PC-9 (cell line): ENCODE data around the gene TMEM51. TPM values are rescaled to one million over a fixed set of nuclear protein-coding genes. Genes with fewer than 3 reads are reported as not detected.

Source experiments
- BruUV-seq: library from RNA; stranded (reverse); fragments of 400-500 nt; replicated peaks from 2 replicates; lab custom pipeline; 2021; lab: Mats Ljungman, UMichigan
- CTCF ChIA-PET: fragments of 300-600 bp; sonication (Branson Sonifier 250); formaldehyde crosslinking; loops from one replicate; lab custom pipeline; 2022; ENCODE audit warnings: antibody characterized with exemption; lab: Charles Lee
- POLR2A ChIA-PET: fragments of 300-600 bp; sonication (Branson Sonifier 250); formaldehyde crosslinking; loops from one replicate; lab custom pipeline; 2022; ENCODE audit warnings: antibody characterized with exemption; ENCODE audit not compliant: unreplicated experiment; lab: Charles Lee
- DNase-seq, 2 experiments: peaks; one replicate each; pipeline versions ENCODE4 v3.0.0 to v3.0.0-alpha.2; 2015 to 2022; ENCODE audit warnings: mixed read lengths in 1 of 2
- H2AFZ ChIP-seq: fragments of 200-600 bp; sonication (generic); 2 replicates; pipeline ENCODE4 v1.8.1; 2017; ENCODE audit warnings: antibody characterized with exemption
- H3F3A ChIP-seq: fragments of 200-600 bp; sonication (generic); 2 replicates; pipeline ENCODE4 v1.8.1; 2017; ENCODE audit warnings: antibody characterized with exemption, mild to moderate bottlenecking, low read depth; ENCODE audit not compliant: insufficient read depth
- H3K27ac ChIP-seq: fragments of 200-600 bp; sonication (generic); 2 replicates; pipeline ENCODE4 v1.6.1; 2016; ENCODE audit warnings: mixed run types
- H3K27me3 ChIP-seq: fragments of 200-600 bp; sonication (generic); 2 replicates; pipeline ENCODE4 v1.6.1; 2016; ENCODE audit warnings: low read depth, mixed run types; ENCODE audit not compliant: insufficient read depth
- H3K36me3 ChIP-seq: fragments of 200-600 bp; sonication (generic); 2 replicates; pipeline ENCODE4 v1.6.1; 2016; ENCODE audit warnings: low read depth, mixed run types
- H3K4me1 ChIP-seq: fragments of 200-600 bp; sonication (generic); replicated peaks from 2 replicates; pipeline ENCODE4 v1.6.1; 2016; ENCODE audit warnings: mixed run types; ENCODE audit not compliant: insufficient read depth
- H3K4me2 ChIP-seq: fragments of 200-600 bp; sonication (generic); 2 replicates; pipeline ENCODE4 v1.6.1; 2017; ENCODE audit warnings: mixed run types
- H3K4me3 ChIP-seq: fragments of 200-600 bp; sonication (generic); 2 replicates; pipeline ENCODE4 v1.6.1; 2016; ENCODE audit warnings: mixed run types
- H3K79me2 ChIP-seq: fragments of 200-600 bp; sonication (generic); 2 replicates; pipeline ENCODE4 v1.6.1; 2017; ENCODE audit warnings: low read depth, mixed run types
- H3K9me2 ChIP-seq: fragments of 200-600 bp; sonication (generic); 2 replicates; pipeline ENCODE4 v1.8.1; 2017; ENCODE audit warnings: mild to moderate bottlenecking; ENCODE audit not compliant: insufficient read depth
- H3K9me3 ChIP-seq: fragments of 200-600 bp; sonication (generic); 2 replicates; pipeline ENCODE4 v1.8.1; 2016; ENCODE audit warnings: low read depth; ENCODE audit not compliant: insufficient read depth
- H4K20me1 ChIP-seq: fragments of 200-600 bp; sonication (generic); 2 replicates; pipeline ENCODE4 v1.8.1; 2017; ENCODE audit not compliant: insufficient read depth
- CTCF ChIP-seq: fragments of 200-600 bp; sonication (generic); conservative IDR thresholded peaks from 2 replicates; pipeline ENCODE4 v1.6.1; 2017; ENCODE audit warnings: mixed run types, antibody characterized with exemption, mild to moderate bottlenecking, moderate library complexity
- EZH2 ChIP-seq: fragments of 200-600 bp; sonication (generic); IDR thresholded peaks from 2 replicates; pipeline ENCODE4 v1.8.0; 2017; ENCODE audit warnings: antibody characterized with exemption, low read depth
- intact Hi-C: fragments of 100-400 bp; cut with micrococcal nuclease; formaldehyde crosslinking; loops from one replicate; pipeline ENCODE4 v1.10.0; 2022; ENCODE audit not compliant: unreplicated experiment
- total RNA-seq: library from RNA; stranded (reverse); gene quantifications from 2 replicates; pipeline ENCODE4 v1.2.3, GENCODE V29; 2021

TMEM51 gene
- total RNA-seq, 1 experiment from 2014 or later = 11.7 TPM

GRCh38 chr1:15176898-15177665, 23.5 kb downstream of the TMEM51 start:
- Histone ChIP-seq H3K4me1 (peaks cover 25% of the 10 kb centered on the region), H3K4me2 (no peak overlapping the region), H3K9me3 (no peaks in the 10 kb centered on the region), H3F3A (peaks cover 26% of the 10 kb centered on the region), H3K27ac (no peak overlapping the region), H2AFZ (no peak overlapping the region), H4K20me1 (no peaks in the 10 kb centered on the region), H3K27me3 (no peaks in the 10 kb centered on the region), H3K9me2 (no peaks in the 10 kb centered on the region), H3K36me3 (no peaks in the 10 kb centered on the region), H3K4me3 (no peak overlapping the region), H3K79me2 (peaks cover 16% of the 10 kb centered on the region; the same call in 1 of the 2 replicates)
- intact Hi-C loops = no loop called here
- no peak for DNase-seq
- ChIA-PET CTCF (no interaction called here), POLR2A (no interaction called here)
- BruUV-seq = no TSS peak
- TF ChIP-seq EZH2 (no peak), CTCF (no peak)

- Histone ChIP-seq H3K27ac (peak overlapping the region; percentile 83; the same call in 1 of the 2 replicates), H3K4me1 (peaks cover 25% of the 10 kb centered on the region)
- no peak for TF ChIP-seq EZH2
- TF ChIP-seq CTCF = no peak
Observed at GRCh38 chr1:15177710-15178166, 24.2 kb downstream of the TMEM51 start.

GRCh38 chr1:15178571-15179484, 25.3 kb downstream of the TMEM51 start:
- no peak overlapping the region for H3K4me3 ChIP-seq
- intact Hi-C loops = loop anchor here (2.0 kb wide), 2 partner anchors 22 to 24 kb away; no protein-coding TSS in a partner anchor
- H3K27me3 ChIP-seq = no peaks in the 10 kb centered on the region
- H3K9me2 ChIP-seq = no peaks in the 10 kb centered on the region
- no peak overlapping the region for H2AFZ ChIP-seq
- ChIA-PET POLR2A (interaction anchor here (0.6 kb wide), 1 partner anchor 27 kb away, joined by 24 read pairs; no protein-coding TSS in a partner anchor), CTCF (interaction anchor here (1.0 kb wide), 1 partner anchor 27 kb away, joined by 3 read pairs; no protein-coding TSS in a partner anchor)
- H3K36me3 ChIP-seq = no peaks in the 10 kb centered on the region
- H3K4me1 ChIP-seq = peaks cover 25% of the 10 kb centered on the region
- peak; percentile 61 to 89 for DNase-seq
- H3K4me2 ChIP-seq = peak overlapping the region; percentile 60
- no peaks in the 10 kb centered on the region for H4K20me1 ChIP-seq
- BruUV-seq = no TSS peak
- H3K9me3 ChIP-seq = no peaks in the 10 kb centered on the region
- peak overlapping the region; percentile 83 for H3K27ac ChIP-seq
- H3K79me2 ChIP-seq = peaks cover 16% of the 10 kb centered on the region; the same call in 1 of the 2 replicates
- TF ChIP-seq CTCF = no peak
- TF ChIP-seq EZH2 = no peak
- H3F3A ChIP-seq = peaks cover 21% of the 10 kb centered on the region

More at GRCh38 chr1:15177710-15178166, 24.2 kb downstream of the TMEM51 start:
- Histone ChIP-seq H3K4me2 (no peak overlapping the region), H4K20me1 (no peaks in the 10 kb centered on the region), H3K4me3 (no peak overlapping the region), H3K79me2 (peaks cover 16% of the 10 kb centered on the region; the same call in 1 of the 2 replicates), H3K9me2 (no peaks in the 10 kb centered on the region), H2AFZ (no peak overlapping the region), H3K36me3 (no peaks in the 10 kb centered on the region), H3F3A (peaks cover 26% of the 10 kb centered on the region), H3K9me3 (no peaks in the 10 kb centered on the region), H3K27me3 (no peaks in the 10 kb centered on the region)
- ChIA-PET POLR2A (no interaction called here), CTCF (no interaction called here)
- no TSS peak for BruUV-seq
- intact Hi-C loops = loop anchor here (2.0 kb wide), 2 partner anchors 23 kb away; no protein-coding TSS in a partner anchor
- no peak for DNase-seq
